Bronchial epithelial cell (primary cell): ENCODE data around the gene ATP8A1. TPM values are rescaled to one million over a fixed set of nuclear protein-coding genes. Genes with fewer than 3 reads are reported as not detected.

Experiments used
- DNase-seq: peaks from one replicate; pipeline ENCODE4 v3.0.0-alpha.2; 2010; ENCODE audit warnings: low read depth
- FAIRE-seq: peaks from 2 replicates; lab custom pipeline; 2011; peaks lifted over from hg19 to GRCh38; lab: Jason Lieb, UNC
- H3K27me3 ChIP-seq: 2 replicates; pipeline ENCODE4 v1.5.1; 2011; ENCODE audit warnings: low read length; ENCODE audit not compliant: control insufficient read depth, insufficient read depth
- H3K36me3 ChIP-seq: 2 replicates; pipeline ENCODE4 v1.5.1; 2011; ENCODE audit warnings: low read length; ENCODE audit not compliant: control insufficient read depth, insufficient read depth
- H3K4me3 ChIP-seq: 2 replicates; pipeline ENCODE4 v1.5.1; 2011; ENCODE audit warnings: mild to moderate bottlenecking, low read depth, low read length, control low read depth
- total RNA-seq: library from RNA; depleted of rRNA; stranded (reverse); fragments of >200 nt; gene quantifications from 2 replicates; pipeline ENCODE4 v1.2.1, GENCODE V29; 2014
- TF ChIP-seq, protein P1 (sequence below): IDR thresholded peaks from 2 replicates; pipeline ENCODE4 v1.5.1; 2011; ENCODE audit warnings: mild to moderate bottlenecking, moderate library complexity, low read length, control low read depth, inconsistent platforms; ENCODE audit not compliant: insufficient read depth, severe bottlenecking

The ATP8A1 gene
- total RNA-seq, 1 donor from 2014 or later, result 2.1 TPM

- FAIRE-seq (no peak), DNase-seq (peak; percentile 64)
- Histone ChIP-seq H3K27me3 (no peaks in the 10 kb centered on the region), H3K36me3 (no peaks in the 10 kb centered on the region), H3K4me3 (no peak overlapping the region)
- TF ChIP-seq, protein P1, sequence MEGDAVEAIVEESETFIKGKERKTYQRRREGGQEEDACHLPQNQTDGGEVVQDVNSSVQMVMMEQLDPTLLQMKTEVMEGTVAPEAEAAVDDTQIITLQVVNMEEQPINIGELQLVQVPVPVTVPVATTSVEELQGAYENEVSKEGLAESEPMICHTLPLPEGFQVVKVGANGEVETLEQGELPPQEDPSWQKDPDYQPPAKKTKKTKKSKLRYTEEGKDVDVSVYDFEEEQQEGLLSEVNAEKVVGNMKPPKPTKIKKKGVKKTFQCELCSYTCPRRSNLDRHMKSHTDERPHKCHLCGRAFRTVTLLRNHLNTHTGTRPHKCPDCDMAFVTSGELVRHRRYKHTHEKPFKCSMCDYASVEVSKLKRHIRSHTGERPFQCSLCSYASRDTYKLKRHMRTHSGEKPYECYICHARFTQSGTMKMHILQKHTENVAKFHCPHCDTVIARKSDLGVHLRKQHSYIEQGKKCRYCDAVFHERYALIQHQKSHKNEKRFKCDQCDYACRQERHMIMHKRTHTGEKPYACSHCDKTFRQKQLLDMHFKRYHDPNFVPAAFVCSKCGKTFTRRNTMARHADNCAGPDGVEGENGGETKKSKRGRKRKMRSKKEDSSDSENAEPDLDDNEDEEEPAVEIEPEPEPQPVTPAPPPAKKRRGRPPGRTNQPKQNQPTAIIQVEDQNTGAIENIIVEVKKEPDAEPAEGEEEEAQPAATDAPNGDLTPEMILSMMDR, result peak; percentile 55
These were observed 285.3 kb downstream of the ATP8A1 start for GRCh38 chr4:42371305-42372252.

- FAIRE-seq (no peak), DNase-seq (no peak)
- H3K36me3 ChIP-seq, result no peaks in the 10 kb centered on the region
- no peaks in the 10 kb centered on the region for H3K27me3 ChIP-seq
- TF ChIP-seq, protein P1, result no peak
- no peak overlapping the region for H3K4me3 ChIP-seq
These were observed 287.4 kb downstream of the ATP8A1 start for GRCh38 chr4:42369489-42369888.

DNA sequence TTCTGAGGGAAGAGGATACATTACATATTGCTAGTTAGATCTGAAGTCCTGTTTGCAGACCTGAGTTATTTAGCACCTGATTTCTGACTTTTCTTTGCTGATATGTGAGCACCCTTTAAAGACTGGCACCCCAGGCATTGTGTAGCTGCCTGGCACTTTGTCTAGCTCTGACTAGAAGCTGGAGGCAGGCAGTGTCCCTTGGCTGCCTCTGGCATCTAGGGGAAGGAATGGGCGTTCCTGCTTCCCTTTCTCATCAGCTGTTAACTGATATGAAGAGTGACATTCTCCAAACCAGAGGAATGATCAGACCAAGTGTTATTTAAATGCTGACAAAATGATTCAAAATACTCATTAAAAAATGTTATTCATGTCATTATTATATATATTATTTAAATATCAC is 289.9 kb downstream of the ATP8A1 start:
- DNase-seq (no peak), FAIRE-seq (no peak)
- TF ChIP-seq, protein P1, result no peak
- H3K36me3 ChIP-seq, result no peaks in the 10 kb centered on the region
- H3K27me3 ChIP-seq, result no peaks in the 10 kb centered on the region
- no peak overlapping the region for H3K4me3 ChIP-seq

DNA sequence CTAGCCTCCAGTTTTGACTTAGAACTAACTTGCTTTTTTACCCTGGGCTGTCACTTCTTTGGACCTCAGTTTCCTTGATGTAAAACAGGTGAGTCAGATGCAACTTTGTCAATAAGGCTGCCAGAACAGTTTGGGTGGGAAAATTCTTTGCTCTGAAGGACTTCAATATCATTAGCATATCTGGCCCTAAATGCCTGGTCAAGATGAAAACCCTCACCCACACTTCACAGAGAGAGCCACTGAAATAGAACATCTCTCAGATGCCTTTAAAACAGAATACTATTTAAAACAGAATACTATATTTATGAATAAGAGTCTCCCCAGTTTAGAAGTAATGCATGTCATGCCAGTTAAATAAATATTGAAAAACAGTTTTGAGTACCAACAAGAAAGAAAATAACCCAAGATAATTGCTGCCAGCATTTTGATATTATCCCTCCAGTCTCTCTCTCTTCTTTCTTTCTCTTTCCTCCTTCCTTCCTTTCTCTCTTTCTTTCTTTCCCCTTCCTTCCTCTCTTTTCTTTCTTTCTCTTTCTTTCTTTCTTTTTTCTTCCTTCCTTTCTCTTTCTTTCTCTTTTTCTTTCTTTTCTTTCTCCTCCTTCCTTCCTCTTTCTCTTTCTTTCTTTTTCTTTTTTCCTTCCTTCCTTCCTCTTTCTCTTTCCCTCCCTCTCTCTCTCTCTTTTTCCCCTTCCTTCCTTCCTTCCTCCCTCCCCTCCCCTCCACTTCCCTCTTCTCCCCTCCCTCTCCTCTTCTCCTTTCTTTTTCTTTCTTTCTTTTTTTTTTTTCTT is 292.4 kb downstream of the ATP8A1 start:
- DNase-seq (no peak), FAIRE-seq (no peak)
- H3K27me3 ChIP-seq, result no peaks in the 10 kb centered on the region
- no peak overlapping the region for H3K4me3 ChIP-seq
- TF ChIP-seq, protein P1, result no peak
- no peaks in the 10 kb centered on the region for H3K36me3 ChIP-seq

DNA sequence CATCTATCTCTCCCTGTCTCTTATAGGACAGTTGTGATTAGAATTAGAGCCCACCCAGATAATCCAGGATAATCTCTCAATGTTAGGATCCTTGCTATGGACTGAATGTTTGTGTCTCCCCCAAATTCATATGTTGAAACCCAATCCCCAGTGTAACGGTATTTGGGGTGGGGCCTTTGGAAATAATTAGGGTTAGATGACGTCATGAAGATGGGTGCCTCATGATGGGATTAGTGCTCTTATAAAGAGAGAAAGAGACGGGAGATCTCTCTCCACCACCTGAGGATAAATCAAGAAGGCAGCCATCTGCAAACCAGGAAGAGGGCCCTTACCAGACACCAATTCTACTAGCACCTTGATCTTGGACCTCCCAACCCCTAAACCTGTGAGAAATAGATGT is 293.3 kb downstream of the ATP8A1 start:
- H3K27me3 ChIP-seq, result no peaks in the 10 kb centered on the region
- no peaks in the 10 kb centered on the region for H3K36me3 ChIP-seq
- FAIRE-seq (no peak), DNase-seq (no peak)
- no peak overlapping the region for H3K4me3 ChIP-seq
- TF ChIP-seq, protein P1, result no peak
